ENCODE results near the gene SHH. TPM values are rescaled to one million over a fixed set of nuclear protein-coding genes. Genes with fewer than 3 reads are reported as not detected.

SHH gene
- total RNA-seq, 1 experiment from 2014 or later, result 4.7 TPM

- H3K9me3 Mint-ChIP-seq (ENCODE audit: unreplicated experiment), result no peaks in the 10 kb centered on the region
- no peaks in the 10 kb centered on the region for H3K36me3 ChIP-seq (ENCODE audit: control insufficient read depth, insufficient read depth, low read length)
- no peak overlapping the region for H3K4me3 ChIP-seq (ENCODE audit: low read depth, low read length)
- no peaks in the 10 kb centered on the region for H3K4me1 Mint-ChIP-seq (ENCODE audit: low read depth, unreplicated experiment)
- POLR2A ChIA-PET, result no interaction called here
- no peaks in the 10 kb centered on the region for H3K36me3 Mint-ChIP-seq (ENCODE audit: insufficient read depth, unreplicated experiment)
- no peak for TF ChIP-seq CTCF (IDR thresholded peaks at IDR 0.05; ENCODE audit: insufficient read depth in 1 of 2, low read depth in 1 of 2, low read length in 1 of 2, severe bottlenecking in 1 of 2, unreplicated experiment in 1 of 2)
- BruUV-seq (replicated peaks), result no TSS peak
- no peak for DNase-seq
- H3K9me3 ChIP-seq, result no peaks in the 10 kb centered on the region
- no peak overlapping the region for H3K27ac Mint-ChIP-seq (ENCODE audit: unreplicated experiment)
- H3K27me3 Mint-ChIP-seq (ENCODE audit: insufficient read depth, unreplicated experiment), result no peaks in the 10 kb centered on the region
- H3K4me3 Mint-ChIP-seq (ENCODE audit: unreplicated experiment), result no peak overlapping the region
- no peaks in the 10 kb centered on the region for H3K27me3 ChIP-seq (replicated peaks; ENCODE audit: control insufficient read depth, insufficient read depth, low read length)
- peaks cover 7% of the 10 kb centered on the region; the same call in 1 of the 2 replicates for H3K4me1 ChIP-seq
- CTCF ChIA-PET, result no interaction called here
- intact Hi-C loops (cut with micrococcal nuclease; ENCODE audit: unreplicated experiment), result loop anchor here (1.0 to 5.0 kb wide), 5 partner anchors 359 to 1020 kb away; no protein-coding TSS in a partner anchor
Measured at GRCh38 chr7:155797262-155798250, 14.7 kb downstream of the SHH start.

- no peaks in the 10 kb centered on the region for H3K9me3 Mint-ChIP-seq (ENCODE audit: unreplicated experiment)
- BruUV-seq (replicated peaks), result no TSS peak
- H3K27me3 Mint-ChIP-seq (ENCODE audit: insufficient read depth, unreplicated experiment), result no peaks in the 10 kb centered on the region
- no peaks in the 10 kb centered on the region for H3K9me3 ChIP-seq
- H3K4me1 Mint-ChIP-seq (ENCODE audit: low read depth, unreplicated experiment), result no peaks in the 10 kb centered on the region
- TF ChIP-seq CTCF (IDR thresholded peaks at IDR 0.05; ENCODE audit: insufficient read depth in 1 of 2, low read depth in 1 of 2, low read length in 1 of 2, severe bottlenecking in 1 of 2, unreplicated experiment in 1 of 2), result peak; percentile 95 to 97
- no peaks in the 10 kb centered on the region for H3K36me3 Mint-ChIP-seq (ENCODE audit: insufficient read depth, unreplicated experiment)
- ChIA-PET POLR2A (no interaction called here), CTCF (interaction anchor here (0.6 kb wide), 1 partner anchor 248 kb away, joined by 7 read pairs; no protein-coding TSS in a partner anchor)
- no peak overlapping the region for H3K4me3 Mint-ChIP-seq (ENCODE audit: unreplicated experiment)
- H3K27me3 ChIP-seq (replicated peaks; ENCODE audit: control insufficient read depth, insufficient read depth, low read length), result no peaks in the 10 kb centered on the region
- no peak overlapping the region for H3K4me3 ChIP-seq (ENCODE audit: low read depth, low read length)
- H3K36me3 ChIP-seq (ENCODE audit: control insufficient read depth, insufficient read depth, low read length), result no peaks in the 10 kb centered on the region
- intact Hi-C loops (cut with micrococcal nuclease; ENCODE audit: unreplicated experiment), result loop anchor here (1.0 to 5.0 kb wide), 5 partner anchors 360 to 1021 kb away; no protein-coding TSS in a partner anchor
- peak; percentile 65 to 86 for DNase-seq
- peaks cover 7% of the 10 kb centered on the region; the same call in 1 of the 2 replicates for H3K4me1 ChIP-seq
- no peak overlapping the region for H3K27ac Mint-ChIP-seq (ENCODE audit: unreplicated experiment)
Measured at GRCh38 chr7:155796381-155797261, 15.6 kb downstream of the SHH start.

GRCh38 chr7:155795951-155796350 lies 16.3 kb downstream of the SHH start:
- Mint-ChIP-seq H3K4me3 (ENCODE audit: unreplicated experiment) (no peak overlapping the region), H3K9me3 (ENCODE audit: unreplicated experiment) (no peaks in the 10 kb centered on the region), H3K27me3 (ENCODE audit: insufficient read depth, unreplicated experiment) (no peaks in the 10 kb centered on the region), H3K27ac (ENCODE audit: unreplicated experiment) (no peak overlapping the region), H3K4me1 (ENCODE audit: low read depth, unreplicated experiment) (no peaks in the 10 kb centered on the region), H3K36me3 (ENCODE audit: insufficient read depth, unreplicated experiment) (no peaks in the 10 kb centered on the region)
- Histone ChIP-seq H3K36me3 (ENCODE audit: control insufficient read depth, insufficient read depth, low read length) (no peaks in the 10 kb centered on the region), H3K9me3 (no peaks in the 10 kb centered on the region), H3K27me3 (replicated peaks; ENCODE audit: control insufficient read depth, insufficient read depth, low read length) (no peaks in the 10 kb centered on the region), H3K4me3 (ENCODE audit: low read depth, low read length) (no peak overlapping the region), H3K4me1 (peaks cover 7% of the 10 kb centered on the region; the same call in 1 of the 2 replicates)
- CTCF ChIA-PET, result interaction anchor here (0.6 kb wide), 1 partner anchor 249 kb away, joined by 7 read pairs; no protein-coding TSS in a partner anchor
- POLR2A ChIA-PET, result no interaction called here
- DNase-seq, result no peak
- no peak for TF ChIP-seq CTCF (IDR thresholded peaks at IDR 0.05; ENCODE audit: insufficient read depth in 1 of 2, low read depth in 1 of 2, low read length in 1 of 2, severe bottlenecking in 1 of 2, unreplicated experiment in 1 of 2)
- BruUV-seq (replicated peaks), result no TSS peak
- intact Hi-C loops (cut with micrococcal nuclease; ENCODE audit: unreplicated experiment), result loop anchor here (5.0 kb wide), 1 partner anchor 1021 kb away; no protein-coding TSS in a partner anchor
